ENCODE measurements around the gene CARD18. TPM values are rescaled to one million over a fixed set of nuclear protein-coding genes. Genes with fewer than 3 reads are reported as not detected.

CARD18 gene
- total RNA-seq (not detected), polyA plus RNA-seq (under 1 TPM in 1 of 3 donors, not detected in 2; 0.23 TPM)
- long read RNA-seq, donor 1, result 0 reads
- long read RNA-seq, donor 2, result 0 reads
- long read RNA-seq, donor 3, result 0 reads
- long read RNA-seq, donor 4, result 0 reads
- long read RNA-seq, donor 5, result 0 reads
- long read RNA-seq, donor 6, result 0 reads
- long read RNA-seq, donor 7, result 0 reads
- long read RNA-seq, donor 8, result 0 reads
- long read RNA-seq, donor 9, result 0 reads
- long read RNA-seq, donor 10, result 0 reads

GRCh38 chr11:105139669-105140068, at the start of gene CARD18:
Gene CARD18 (minus strand): TSS chr11:105139769. CDS start chr11:105139726, 43 bp downstream.
- H3K27ac ChIP-seq, result no peak within 1 kb of the TSS
- no peaks in the 10 kb centered on the region for H3K27me3 ChIP-seq
- WGBS, 5 donors, result 66 to 88% (median 85%) methylated on average over 2 of the region's 2 CpGs
- intact Hi-C loops (cut with DNase I; ENCODE audit: low total_unique reads), result no loop called here
- H3K36me3 ChIP-seq, result no peaks in the 10 kb centered on the region
- H3K4me1 ChIP-seq, result no peaks in the 10 kb centered on the region
- H3K4me3 ChIP-seq, result no peak within 1 kb of the TSS
- TF ChIP-seq POLR2AphosphoS5 (IDR thresholded peaks at IDR 0.05) (no peak), CTCF (IDR thresholded peaks at IDR 0.05) (no peak), EP300 (IDR thresholded peaks at IDR 0.05) (no peak), POLR2A (IDR thresholded peaks at IDR 0.05) (no peak)
- no peak for DNase-seq
- H3K9me3 ChIP-seq, result no peaks in the 10 kb centered on the region

GRCh38 chr11:105183987-105184386, 44.4 kb upstream of the CARD18 start:
- peaks cover 0 to 8% (median 4%) of the 10 kb centered on the region in 4 donors for H3K4me1 ChIP-seq
- no peak overlapping the region for H3K4me3 ChIP-seq
- no peak for DNase-seq
- 82 to 93% (median 86%) methylated on average over 1 of the region's 1 CpG for WGBS, 5 donors
- no peaks in the 10 kb centered on the region for H3K36me3 ChIP-seq
- no peak for TF ChIP-seq CTCF (IDR thresholded peaks at IDR 0.05)
- no peak for TF ChIP-seq POLR2AphosphoS5 (IDR thresholded peaks at IDR 0.05)
- TF ChIP-seq POLR2A (IDR thresholded peaks at IDR 0.05), result no peak
- TF ChIP-seq EP300 (IDR thresholded peaks at IDR 0.05), result no peak
- intact Hi-C loops (cut with DNase I; ENCODE audit: low total_unique reads), result no loop called here
- H3K27ac ChIP-seq, result no peak overlapping the region
- no peaks in the 10 kb centered on the region for H3K27me3 ChIP-seq
- no peaks in the 10 kb centered on the region for H3K9me3 ChIP-seq

- Histone ChIP-seq H3K4me3 (no peak overlapping the region), H3K4me1 (peaks cover 0 to 8% (median 4%) of the 10 kb centered on the region in 4 donors), H3K36me3 (no peaks in the 10 kb centered on the region), H3K9me3 (no peaks in the 10 kb centered on the region), H3K27ac (no peak overlapping the region), H3K27me3 (no peaks in the 10 kb centered on the region)
- TF ChIP-seq CTCF (IDR thresholded peaks at IDR 0.05) (no peak), POLR2AphosphoS5 (IDR thresholded peaks at IDR 0.05) (no peak), POLR2A (IDR thresholded peaks at IDR 0.05) (no peak), EP300 (IDR thresholded peaks at IDR 0.05) (no peak)
- WGBS, 5 donors, result 53 to 61% (median 60%) methylated on average over 3 of the region's 3 CpGs
- no peak for DNase-seq
- intact Hi-C loops (cut with DNase I; ENCODE audit: low total_unique reads), result no loop called here
Measured at GRCh38 chr11:105183426-105183825, 43.9 kb upstream of the CARD18 start.

- peak overlapping the region in 2 of 5 donors; percentile 55 to 56 for H3K27ac ChIP-seq
Measured at GRCh38 chr11:105181521-105181920, 42.0 kb upstream of the CARD18 start.

More at GRCh38 chr11:105181521-105181920, 42.0 kb upstream of the CARD18 start:
- TF ChIP-seq EP300 (IDR thresholded peaks at IDR 0.05) (no peak), CTCF (IDR thresholded peaks at IDR 0.05) (no peak), POLR2A (IDR thresholded peaks at IDR 0.05) (no peak), POLR2AphosphoS5 (IDR thresholded peaks at IDR 0.05) (no peak)
- no peak overlapping the region for H3K4me3 ChIP-seq
- no peaks in the 10 kb centered on the region for H3K9me3 ChIP-seq
- DNase-seq, result peak in 1 of 2 donors; percentile 24
- H3K4me1 ChIP-seq, result peaks cover 0 to 8% (median 4%) of the 10 kb centered on the region in 4 donors
- no peaks in the 10 kb centered on the region for H3K27me3 ChIP-seq
- intact Hi-C loops (cut with DNase I; ENCODE audit: low total_unique reads), result no loop called here
- H3K36me3 ChIP-seq, result no peaks in the 10 kb centered on the region
- 64 to 79% (median 72%) methylated on average over 1 of the region's 1 CpG for WGBS, 5 donors
